SK-N-SH (cell line): Measurements from ENCODE around the gene TEX22.

ENCODE experiments used
- CTCF ChIP-seq: fragments of 200-600 bp; sonication (generic); IDR thresholded peaks from 2 replicates; pipeline ENCODE4 v1.6.1; 2017; ENCODE audit warnings: antibody characterized with exemption, mild to moderate bottlenecking, moderate library complexity
- FOXJ3 ChIP-seq: sonication (generic); formaldehyde crosslinking; IDR thresholded peaks from 2 replicates; pipeline ENCODE4 v1.5.1; 2020; ENCODE audit warnings: mild to moderate bottlenecking, missing genetic modification reagents
- NFIC ChIP-seq: IDR thresholded peaks from 2 replicates; pipeline ENCODE4 v1.4.0; 2012; ENCODE audit warnings: borderline replicate concordance
- POLR2AphosphoS5 ChIP-seq: IDR thresholded peaks from 2 replicates; pipeline ENCODE4 v1.6.1; 2012; ENCODE audit warnings: low read depth, low read length
- REST ChIP-seq: IDR thresholded peaks from 2 replicates; pipeline ENCODE4 v1.6.1; 2012; ENCODE audit warnings: mild to moderate bottlenecking, low read depth, low read length, moderate library complexity
- SIN3A ChIP-seq: IDR thresholded peaks from 2 replicates; pipeline ENCODE4 v1.6.1; 2012; ENCODE audit warnings: low read depth, mild to moderate bottlenecking, low read length, moderate library complexity, borderline replicate concordance
- SMC3 ChIP-seq: IDR thresholded peaks from 2 replicates; pipeline ENCODE4 v1.6.1; 2012; ENCODE audit warnings: low read depth, low read length, improper control_type of control experiment
- ZBTB33 ChIP-seq: IDR thresholded peaks from 2 replicates; pipeline ENCODE4 v1.4.0; 2012; ENCODE audit warnings: low read depth, borderline replicate concordance

- no peak for TF ChIP-seq ZBTB33
- no peak for TF ChIP-seq CTCF
- no peak for TF ChIP-seq NFIC
- TF ChIP-seq REST: no peak
- TF ChIP-seq SMC3: no peak
- no peak for TF ChIP-seq SIN3A
- TF ChIP-seq POLR2AphosphoS5: no peak
- no peak for TF ChIP-seq FOXJ3 (CRISPR knock-in tag)
These were observed 2.8 kb upstream of the TEX22 start for GRCh38 chr14:105395538-105395854.
